GM10266 (cell line): Measurements from ENCODE around the gene SLC22A23.

Experiments used
- DNase-seq: peaks from one replicate; pipeline ENCODE4 v3.0.0; 2012; ENCODE audit errors: extremely low spot score
- TF ChIP-seq, protein P1 (sequence below): IDR thresholded peaks from 2 replicates; pipeline ENCODE4 v1.5.1; 2012; ENCODE audit warnings: mild to moderate bottlenecking, low read depth; ENCODE audit not compliant: control insufficient read depth, insufficient read depth; ENCODE audit errors: missing control alignments

Gene SLC22A23

DNA sequence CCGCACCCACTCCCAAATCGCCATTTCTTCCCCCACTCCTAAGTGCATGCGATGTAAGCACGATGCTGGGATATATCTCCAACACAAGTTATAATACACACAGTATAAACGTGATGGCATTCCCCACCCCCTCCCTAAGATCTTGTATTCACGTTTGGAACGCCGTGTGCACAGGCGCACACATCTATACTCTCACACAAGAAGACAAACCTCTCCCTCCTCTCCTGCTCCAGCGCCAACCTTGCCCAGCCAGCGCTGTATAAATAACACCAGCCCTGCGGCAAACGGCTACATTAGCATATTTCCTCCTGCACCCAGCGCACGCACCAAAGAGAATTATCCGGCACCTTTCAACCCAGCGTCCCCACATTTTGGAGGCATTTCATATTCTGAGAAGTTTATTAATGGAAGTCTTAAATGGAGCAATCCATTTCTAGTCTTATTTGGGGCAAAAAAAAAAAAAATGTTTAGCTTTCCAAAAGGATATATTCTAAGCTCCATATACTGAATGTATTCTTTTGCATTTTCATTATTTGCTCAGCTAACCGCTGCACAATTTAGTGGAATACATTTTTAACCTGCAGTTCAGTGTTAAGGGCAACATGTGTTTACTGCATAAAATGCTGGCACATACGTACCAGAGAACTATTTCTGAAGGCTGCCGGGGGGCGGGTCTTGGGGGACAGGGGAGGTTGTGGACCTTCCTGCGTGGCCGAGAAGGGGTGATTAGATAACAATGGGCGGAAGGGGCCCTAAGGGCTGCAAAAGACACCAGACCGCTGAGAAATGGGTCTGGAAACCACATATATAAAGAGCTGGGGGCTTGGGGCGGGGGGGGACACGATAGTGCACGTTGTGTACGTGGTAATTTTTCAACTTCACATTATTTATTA lies 1.1 kb upstream of the SLC22A23 start:
- TF ChIP-seq, protein P1, sequence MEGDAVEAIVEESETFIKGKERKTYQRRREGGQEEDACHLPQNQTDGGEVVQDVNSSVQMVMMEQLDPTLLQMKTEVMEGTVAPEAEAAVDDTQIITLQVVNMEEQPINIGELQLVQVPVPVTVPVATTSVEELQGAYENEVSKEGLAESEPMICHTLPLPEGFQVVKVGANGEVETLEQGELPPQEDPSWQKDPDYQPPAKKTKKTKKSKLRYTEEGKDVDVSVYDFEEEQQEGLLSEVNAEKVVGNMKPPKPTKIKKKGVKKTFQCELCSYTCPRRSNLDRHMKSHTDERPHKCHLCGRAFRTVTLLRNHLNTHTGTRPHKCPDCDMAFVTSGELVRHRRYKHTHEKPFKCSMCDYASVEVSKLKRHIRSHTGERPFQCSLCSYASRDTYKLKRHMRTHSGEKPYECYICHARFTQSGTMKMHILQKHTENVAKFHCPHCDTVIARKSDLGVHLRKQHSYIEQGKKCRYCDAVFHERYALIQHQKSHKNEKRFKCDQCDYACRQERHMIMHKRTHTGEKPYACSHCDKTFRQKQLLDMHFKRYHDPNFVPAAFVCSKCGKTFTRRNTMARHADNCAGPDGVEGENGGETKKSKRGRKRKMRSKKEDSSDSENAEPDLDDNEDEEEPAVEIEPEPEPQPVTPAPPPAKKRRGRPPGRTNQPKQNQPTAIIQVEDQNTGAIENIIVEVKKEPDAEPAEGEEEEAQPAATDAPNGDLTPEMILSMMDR: no peak
- no peak for DNase-seq

DNA sequence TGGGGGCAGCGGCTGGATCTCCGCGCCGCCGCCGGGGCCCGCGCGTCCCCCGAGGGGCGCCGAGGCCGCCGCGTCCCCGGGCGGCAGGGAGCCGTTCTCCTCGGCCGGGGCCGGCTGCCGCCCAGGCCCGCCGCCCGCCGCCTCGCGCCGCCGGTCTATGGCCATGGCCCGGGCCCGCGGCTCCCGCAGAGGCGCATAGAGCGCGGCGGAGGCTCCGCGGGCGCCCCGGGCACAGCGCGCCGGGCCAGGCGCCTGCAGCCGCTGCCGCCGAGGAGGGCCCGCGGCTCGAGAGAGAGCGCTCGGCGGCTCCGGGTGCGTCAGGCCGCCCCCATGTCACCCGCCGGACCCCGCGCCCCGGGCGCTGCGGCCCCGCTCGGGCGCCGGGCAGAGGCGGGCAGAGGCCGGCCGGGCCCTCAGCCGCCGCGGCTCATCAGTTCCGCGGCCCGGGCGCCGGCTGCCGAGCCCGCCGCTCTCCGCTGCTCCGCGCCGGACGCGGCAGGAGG lies 404 bp downstream of the SLC22A23 start:
- TF ChIP-seq, protein P1: no peak
- peak; percentile 67 for DNase-seq

DNA sequence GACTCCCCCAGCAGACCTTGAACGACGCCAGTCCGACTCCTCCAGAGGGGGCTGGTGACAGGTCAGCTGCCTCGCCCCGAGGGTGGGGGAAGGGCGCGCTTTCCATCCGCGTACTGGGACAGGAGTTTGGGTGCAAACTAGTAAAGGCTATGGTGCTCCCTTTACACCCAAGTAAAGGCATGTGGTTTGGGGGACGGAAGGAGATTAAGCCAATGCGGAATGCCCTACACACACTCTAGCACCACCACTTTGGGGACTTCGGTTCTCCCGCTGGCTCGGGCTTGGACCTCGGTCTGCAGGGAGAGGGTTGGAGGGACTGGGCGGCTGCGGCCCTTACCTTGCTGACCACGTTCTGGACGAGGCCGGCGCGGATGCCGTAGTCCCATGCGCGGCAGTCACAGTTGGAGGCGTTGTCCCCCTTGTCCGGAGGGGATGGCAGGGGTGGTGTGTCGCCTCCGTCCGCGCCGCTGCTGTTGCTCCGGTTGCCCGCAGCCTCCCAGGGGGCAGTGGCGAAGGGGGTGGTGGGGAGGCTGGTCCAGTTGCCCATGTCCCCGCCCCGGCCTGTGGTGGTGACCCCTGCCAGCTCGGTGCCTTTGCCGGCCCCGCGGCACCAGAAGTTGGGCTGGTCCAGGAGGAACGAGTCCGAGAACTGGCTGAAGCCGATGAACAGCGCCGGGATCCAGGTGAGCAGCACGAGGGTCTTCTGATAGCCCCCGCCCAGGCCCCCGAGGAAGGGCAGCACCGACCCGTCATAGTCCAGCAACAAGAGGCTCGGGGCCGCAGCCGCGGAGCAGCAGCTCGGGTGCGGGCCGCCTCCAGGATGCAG lies 1.1 kb downstream of the SLC22A23 start:
- TF ChIP-seq, protein P1: no peak
- peak; percentile 30 for DNase-seq

DNA sequence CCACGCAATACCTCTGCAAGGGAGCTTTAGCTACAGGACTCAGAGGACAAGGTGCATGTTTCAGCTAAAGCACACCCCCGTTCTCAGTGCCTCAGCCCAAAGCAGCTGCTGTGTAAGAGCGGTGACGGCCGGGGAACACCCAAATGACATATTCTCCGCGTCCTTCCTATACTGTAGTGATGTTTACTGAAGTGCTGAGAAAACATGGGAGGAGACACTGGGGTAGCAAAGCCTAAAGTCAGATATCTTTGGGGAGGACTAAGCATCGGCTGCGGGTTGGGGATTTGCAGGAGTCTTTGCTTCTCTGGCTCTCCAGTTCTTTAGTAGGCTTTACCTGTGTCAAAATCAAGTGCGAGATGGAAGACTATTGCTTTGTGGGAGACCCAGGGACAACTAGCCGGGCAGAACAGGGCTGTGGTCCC lies 1.7 kb downstream of the SLC22A23 start:
- peak; percentile 58 for DNase-seq
- TF ChIP-seq, protein P1: no peak

DNA sequence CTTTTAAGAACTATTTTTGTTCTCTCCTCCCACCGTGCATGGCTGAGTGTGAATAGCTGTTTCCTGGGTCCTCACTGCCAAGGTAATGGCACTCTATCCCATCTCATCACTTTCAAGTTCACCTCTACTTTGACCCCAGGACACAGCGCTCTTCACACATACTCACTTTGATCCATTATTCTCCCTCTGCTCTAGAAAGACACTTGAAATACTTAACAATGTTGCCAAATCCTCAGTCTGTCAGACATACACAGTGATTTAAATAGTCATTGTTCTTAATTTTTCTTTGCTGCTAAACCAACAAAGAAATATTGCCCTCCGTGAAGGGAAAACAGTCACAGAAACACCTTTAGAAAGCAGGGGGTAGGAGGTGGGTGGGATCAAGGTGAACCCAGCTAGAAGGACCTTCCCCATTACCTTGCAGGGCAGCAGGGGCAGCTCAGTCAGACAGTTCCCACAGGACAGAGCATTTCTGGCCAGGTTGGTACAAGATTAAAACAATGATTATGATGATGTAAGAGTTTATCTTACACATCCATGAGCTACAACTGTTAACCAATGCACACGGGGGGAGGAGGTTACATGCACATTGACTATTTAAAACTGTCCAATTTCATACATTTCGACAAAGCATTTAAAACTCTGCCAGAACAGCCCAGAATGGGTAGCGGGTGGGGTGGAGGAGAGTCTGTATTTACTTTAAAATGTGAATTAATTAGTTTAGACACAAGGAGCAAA lies 2.4 kb downstream of the SLC22A23 start:
- TF ChIP-seq, protein P1: no peak
- no peak for DNase-seq

DNA sequence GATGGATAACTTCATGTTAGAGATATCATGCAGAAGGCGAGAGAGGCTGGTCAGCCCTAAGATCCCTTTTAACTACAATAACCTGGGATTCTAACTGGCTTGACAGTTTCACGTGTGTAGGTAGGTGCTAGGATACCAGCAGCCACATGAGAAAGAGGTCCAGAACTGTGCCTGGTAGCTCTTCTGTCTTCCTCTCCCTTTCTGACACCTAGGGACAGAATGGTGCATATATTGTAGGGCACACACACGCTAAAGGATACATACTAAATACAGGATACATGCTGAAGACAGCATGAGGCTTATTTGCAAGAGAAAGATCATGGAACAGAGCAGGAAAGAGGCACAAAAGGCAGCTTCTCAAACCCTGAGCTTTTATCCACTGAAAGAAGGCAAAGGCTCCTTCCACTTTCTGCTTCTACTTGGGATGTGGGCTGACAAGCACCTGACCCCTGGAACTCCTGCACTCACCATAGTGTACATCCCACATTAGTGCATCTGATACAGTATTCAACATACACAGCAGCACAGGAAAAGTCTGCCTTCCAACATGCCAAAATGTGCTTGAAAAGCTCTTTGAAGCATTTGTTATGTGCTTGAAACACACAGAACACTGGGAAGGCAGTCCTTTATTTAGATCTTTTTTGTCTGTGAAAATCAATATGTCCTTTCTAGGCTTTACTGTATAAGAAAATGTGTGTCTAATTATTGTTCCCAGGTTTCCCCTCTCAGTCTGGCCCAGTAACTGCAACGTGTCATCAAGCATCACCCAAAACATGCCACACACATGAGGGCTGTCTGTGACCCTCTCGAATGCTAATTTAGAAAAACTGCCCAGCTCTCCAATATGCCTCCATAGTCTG lies 3.2 kb downstream of the SLC22A23 start:
- TF ChIP-seq, protein P1: peak; percentile 18
- DNase-seq: no peak
